Adrenal gland (tissue), 12 donors: ENCODE data around the gene REPS1. TPM values are rescaled to one million over a fixed set of nuclear protein-coding genes. Genes with fewer than 3 reads are reported as not detected.
"Not testable (repeated sequence)": the region's sequence is repeated elsewhere in the genome, so short reads cannot be mapped to it uniquely, and the experiment has no call there.

ENCODE experiments used
- DNase-seq, 7 donors: peaks; one replicate each; pipeline ENCODE4 v3.0.0-alpha.2; 2019 to 2020
- H3K27ac ChIP-seq, 5 donors: fragments of 200-600 bp; sonication (generic) in 4 of 5; 1 replicate in 3 of 5; 2 replicates in 2 of 5; pipeline versions ENCODE4 v1.5.1 to v1.8.0; 2016 to 2020; ENCODE audit warnings: mild to moderate bottlenecking in 1 of 5
- H3K27me3 ChIP-seq: fragments of 200-600 bp; 2 replicates; pipeline ENCODE4 v1.8.0; 2021
- H3K36me3 ChIP-seq, 2 donors: fragments of 200-600 bp; replicated peaks in 1 of 2; 1 replicate in 1 of 2; 2 replicates in 1 of 2; pipeline versions ENCODE4 v1.5.1 to v1.8.0; 2018 to 2022
- H3K4me1 ChIP-seq, 2 donors: fragments of 200-600 bp; replicated peaks in 1 of 2; 1 replicate in 1 of 2; 2 replicates in 1 of 2; pipeline versions ENCODE4 v1.5.1 to v1.8.0; 2018 to 2021
- H3K4me3 ChIP-seq, 4 donors: fragments of 200-600 bp; sonication (generic) in 3 of 4; one replicate each; pipeline ENCODE4 v1.5.1; 2016 to 2018
- H3K9me3 ChIP-seq, 3 donors: fragments of 200-600 bp; sonication (generic) in 1 of 3; replicated peaks in 1 of 3; 1 replicate in 2 of 3; 2 replicates in 1 of 3; pipeline versions ENCODE4 v1.5.1 to v1.8.0; 2016 to 2021
- CTCF ChIP-seq, 6 experiments: fragments of 450-650 bp in 4 of 6; fragments of 200-600 bp in 2 of 6; sonication (generic) in 1 of 6; IDR thresholded peaks; 1 replicate in 5 of 6; 2 replicates in 1 of 6; pipeline versions ENCODE4 v1.5.1 to v1.8.0; 2016 to 2021; ENCODE audit warnings: antibody characterized with exemption in 6 of 6, mild to moderate bottlenecking in 2 of 6, moderate library complexity in 1 of 6
- POLR2A ChIP-seq, 2 donors: fragments of 450-650 bp; IDR thresholded peaks; one replicate each; pipeline ENCODE4 v1.6.1; 2017; ENCODE audit warnings: antibody characterized with exemption in 2 of 2, mild to moderate bottlenecking in 2 of 2, moderate library complexity in 1 of 2
- WGBS, 4 donors: extraction: QIAGEN DNeasy Blood & Tissue Kit in 2 of 4; methylation state at CpG; one replicate each; pipeline versions ENCODE4 v1.1.5 to v1.1.7; 2013 to 2017; 5-methylcytosine and 5-hydroxymethylcytosine counted together
- intact Hi-C, 2 donors: fragments of 100-400 bp; cut with DNase I; formaldehyde crosslinking; loops; one replicate each; pipeline versions ENCODE4 v1.14.1 to v1.15.0; 2022 to 2023
- polyA plus RNA-seq, 3 donors: library from polyadenylated mRNA; stranded (reverse); fragments of 200-250 nt in 2 of 3; fragments of 350-450 nt in 1 of 3; fragmentation: Illumina TruSeq in 1 of 3; extraction: RNeasy Lipid Tissue Mini Kit (QIAGEN cat#74804) in 1 of 3; gene quantifications; one replicate each; pipeline ENCODE4 v1.2.3, GENCODE V29; 2013 to 2014
- total RNA-seq, 9 donors: library from RNA; depleted of rRNA in 4 of 9; stranded (reverse); fragments of >200 nt in 4 of 9; fragments of 120-200 nt in 1 of 9; fragmentation: NEBNext Ultra II Directional in 1 of 9; extraction: Animal tissue kit (Norgen Biotek cat#: 25700) in 1 of 9; gene quantifications; one replicate each; pipeline versions ENCODE4 v1.1.0 to v1.2.4, GENCODE V29; 2013 to 2023
- donor health status: healthy with polysubstance abuse.
- donor health status: Bipolar disorder and iron deficiency.
- donor health status: DM: yes; HTN: yes; CAD: no.
- donor health status: DM: no; HTN: no; CAD: no.
- donor health status: DM: no; HTN: no; CAD: no.
- donor health status: DM: yes; HTN: yes; CAD: no.

REPS1 gene
- total and polyA plus RNA-seq, 12 donors: 19.1 to 36.8 (median 26.4) TPM

- no peaks in the 10 kb centered on the region for H3K27me3 ChIP-seq
- no peak overlapping the region for H3K27ac ChIP-seq
- no peaks in the 10 kb centered on the region for H3K4me1 ChIP-seq
- intact Hi-C loops: loop anchor here in 1 of 2 donors (10.0 kb wide), 1 partner anchor 105 kb away; no protein-coding TSS in a partner anchor
- TF ChIP-seq CTCF (IDR thresholded peaks at IDR 0.05) (no peak), POLR2A (IDR thresholded peaks at IDR 0.05) (no peak)
- no peaks in the 10 kb centered on the region for H3K9me3 ChIP-seq
- no peak for DNase-seq
- H3K36me3 ChIP-seq: no peaks in the 10 kb centered on the region
- no peak overlapping the region for H3K4me3 ChIP-seq
- WGBS, 4 donors: 54 to 67% (median 59%) methylated on average over 4 of the region's 4 CpGs
Observed at GRCh38 chr6:138999949-139000725, 12.1 kb upstream of the REPS1 start.

- intact Hi-C loops: no loop called here
Observed at GRCh38 chr6:138997136-138997535, 9.1 kb upstream of the REPS1 start.

GRCh38 chr6:138996524-138996923 is 8.5 kb upstream of the REPS1 start:
- intact Hi-C loops: no loop called here
- TF ChIP-seq POLR2A (IDR thresholded peaks at IDR 0.05) (no peak), CTCF (IDR thresholded peaks at IDR 0.05) (no peak)
- peak in 1 of 7 donors; percentile 3 for DNase-seq
- Histone ChIP-seq H3K36me3 (no peaks in the 10 kb centered on the region), H3K4me1 (no peaks in the 10 kb centered on the region), H3K9me3 (no peaks in the 10 kb centered on the region), H3K27ac (no peak overlapping the region), H3K4me3 (no peak overlapping the region), H3K27me3 (no peaks in the 10 kb centered on the region)
- WGBS, 4 donors: 69 to 78% (median 72%) methylated on average over 3 of the region's 3 CpGs

More at GRCh38 chr6:138997136-138997535, 9.1 kb upstream of the REPS1 start:
- Histone ChIP-seq H3K36me3 (no peaks in the 10 kb centered on the region), H3K27me3 (no peaks in the 10 kb centered on the region), H3K4me1 (no peaks in the 10 kb centered on the region), H3K4me3 (no peak overlapping the region), H3K27ac (no peak overlapping the region), H3K9me3 (no peaks in the 10 kb centered on the region)
- TF ChIP-seq CTCF (IDR thresholded peaks at IDR 0.05) (no peak), POLR2A (IDR thresholded peaks at IDR 0.05) (no peak)
- DNase-seq: no peak
- 82 to 95% (median 93%) methylated on average over 5 of the region's 5 CpGs for WGBS, 4 donors

- DNase-seq, H3K9me3 ChIP-seq, H3K4me3 ChIP-seq, H3K36me3 ChIP-seq, H3K27ac ChIP-seq, H3K4me1 ChIP-seq, H3K27me3 ChIP-seq, intact Hi-C loops: not testable (repeated sequence)
- WGBS, 4 donors: 83 to 92% (median 91%) methylated on average over 1 of the region's 1 CpG
Observed at GRCh38 chr6:138993410-138993809, 5.4 kb upstream of the REPS1 start.

- H3K4me3 ChIP-seq, H3K36me3 ChIP-seq, H3K9me3 ChIP-seq, H3K27ac ChIP-seq, intact Hi-C loops, H3K27me3 ChIP-seq, DNase-seq: not testable (repeated sequence)
- H3K4me1 ChIP-seq: peaks cover 0 to 10% of the 10 kb centered on the region in 2 donors
- 90 to 94% (median 91%) methylated on average over 5 of the region's 5 CpGs for WGBS, 4 donors
Observed at GRCh38 chr6:138992965-138993364, 4.9 kb upstream of the REPS1 start.
